HepG2 (cell line): Measurements from ENCODE around the gene RHBDF2. TPM values are rescaled to one million over a fixed set of nuclear protein-coding genes. Genes with fewer than 3 reads are reported as not detected.
A peak's percentile ranks its signal among the peaks of the same experiment; 100 is the strongest.

Source experiments
- ATF5 ChIP-seq: sonication (generic); formaldehyde crosslinking; IDR thresholded peaks from 2 replicates; pipeline ENCODE4 v1.4.0; 2020; ENCODE audit warnings: mild to moderate bottlenecking, low read depth, missing genetic modification reagents
- FOXP4 ChIP-seq: sonication (generic); formaldehyde crosslinking; IDR thresholded peaks from 2 replicates; pipeline ENCODE4 v1.4.0; 2020; ENCODE audit warnings: missing genetic modification reagents
- HOXA3 ChIP-seq: sonication (generic); formaldehyde crosslinking; IDR thresholded peaks from 2 replicates; pipeline ENCODE4 v1.5.0; 2020; ENCODE audit warnings: missing genetic modification reagents
- NFE2L1 ChIP-seq: sonication (generic); formaldehyde crosslinking; IDR thresholded peaks from 2 replicates; pipeline ENCODE4 v1.4.0; 2020; ENCODE audit warnings: missing genetic modification reagents, mild to moderate bottlenecking, borderline replicate concordance
- NR2F6 ChIP-seq, 2 experiments: IDR thresholded peaks; 2 replicates each; pipeline ENCODE4 v1.6.1; 2016; ENCODE audit warnings: antibody characterized with exemption in 1 of 2, mild to moderate bottlenecking in 1 of 2
- PLSCR1 ChIP-seq: sonication (generic); formaldehyde crosslinking; IDR thresholded peaks from 2 replicates; pipeline ENCODE4 v1.5.0; 2020; ENCODE audit warnings: missing genetic modification reagents, mild to moderate bottlenecking, borderline replicate concordance
- RFX1 ChIP-seq: fragments of 450-650 bp; IDR thresholded peaks from 2 replicates; pipeline ENCODE4 v1.6.1; 2017
- RFX5 ChIP-seq: IDR thresholded peaks from 2 replicates; pipeline ENCODE4 v1.6.1; 2011; ENCODE audit warnings: low read depth, low read length, improper control_type of control experiment
- ZBTB4 ChIP-seq: sonication (generic); formaldehyde crosslinking; IDR thresholded peaks from 2 replicates; pipeline ENCODE4 v1.4.0; 2020; ENCODE audit warnings: missing genetic modification reagents, mild to moderate bottlenecking, borderline replicate concordance
- ZFP36L2 ChIP-seq: sonication (generic); formaldehyde crosslinking; IDR thresholded peaks from 2 replicates; pipeline ENCODE4 v1.4.0; 2020; ENCODE audit warnings: missing genetic modification reagents
- ZNF18 ChIP-seq: sonication (generic); formaldehyde crosslinking; IDR thresholded peaks from 2 replicates; pipeline ENCODE4 v1.8.0; 2022; ENCODE audit warnings: mild to moderate bottlenecking, missing genetic modification reagents; ENCODE audit not compliant: insufficient replicate concordance
- ZNF343 ChIP-seq: sonication (generic); formaldehyde crosslinking; IDR thresholded peaks from 2 replicates; pipeline ENCODE4 v1.4.0; 2020; ENCODE audit warnings: mild to moderate bottlenecking, missing genetic modification reagents
- ZNF512 ChIP-seq: sonication (generic); formaldehyde crosslinking; IDR thresholded peaks from 2 replicates; pipeline ENCODE4 v1.4.0; 2020; ENCODE audit warnings: mild to moderate bottlenecking, missing genetic modification reagents
- ZNF567 ChIP-seq: sonication (generic); formaldehyde crosslinking; IDR thresholded peaks from 2 replicates; pipeline ENCODE4 v1.8.1; 2023; ENCODE audit warnings: mild to moderate bottlenecking, missing genetic modification reagents, borderline replicate concordance
- ZNF746 ChIP-seq: sonication (generic); formaldehyde crosslinking; IDR thresholded peaks from 2 replicates; pipeline ENCODE4 v1.8.0; 2022; ENCODE audit warnings: mild to moderate bottlenecking, missing genetic modification reagents
- ZNF777 ChIP-seq: sonication (generic); formaldehyde crosslinking; IDR thresholded peaks from 2 replicates; pipeline ENCODE4 v1.4.0; 2020; ENCODE audit warnings: missing genetic modification reagents
- ZNF782 ChIP-seq: sonication (generic); formaldehyde crosslinking; IDR thresholded peaks from 2 replicates; pipeline ENCODE4 v1.4.0; 2020; ENCODE audit warnings: missing genetic modification reagents, mild to moderate bottlenecking, borderline replicate concordance
- ZNF891 ChIP-seq: sonication (generic); formaldehyde crosslinking; IDR thresholded peaks from 2 replicates; pipeline ENCODE4 v1.5.0; 2020; ENCODE audit warnings: mild to moderate bottlenecking, missing genetic modification reagents
- polyA plus RNA-seq, 8 experiments: library from polyadenylated mRNA; depleted of rRNA in 3 of 8; stranded (reverse) in 7 of 8; unstranded in 1 of 8; fragments of >200 nt; fragmentation: Illumina TruSeq in 4 of 8; extraction: Trizol in 4 of 8; gene quantifications; 2 replicates each; pipeline versions ENCODE4 v1.2.1 to v1.2.3, GENCODE V29; 2011 to 2016; ENCODE audit warnings: low read depth in 4 of 8, missing spikeins in 1 of 8, mixed read lengths in 1 of 8; ENCODE audit not compliant: insufficient read depth in 1 of 8
- total RNA-seq, 5 experiments: library from RNA; depleted of rRNA; stranded (reverse); fragments of >200 nt; fragmentation: Illumina TruSeq; extraction: Trizol; gene quantifications; 2 replicates each; pipeline ENCODE4 v1.2.3, GENCODE V29; 2016; ENCODE audit warnings: low read depth in 1 of 5

Gene RHBDF2
- total and polyA plus RNA-seq, 2 of the 13 experiments (the other 11 are each of a cell fraction or from before 2014, with no cell fraction given): 7.8 to 24.2 TPM

GRCh38 chr17:76501018-76501826, at the start of gene RHBDF2 (continued):
- TF ChIP-seq ATF5 (CRISPR knock-in tag): no peak
- TF ChIP-seq ZNF777 (CRISPR knock-in tag): peak; percentile 77
- no peak for TF ChIP-seq RFX1
- no peak for TF ChIP-seq ZFP36L2 (CRISPR knock-in tag)
- TF ChIP-seq PLSCR1 (CRISPR knock-in tag): no peak
- no peak for TF ChIP-seq FOXP4
- TF ChIP-seq ZNF782 (CRISPR knock-in tag): no peak; the same call in 1 of the 2 replicates
- TF ChIP-seq ZNF343: no peak
- TF ChIP-seq ZNF18 (CRISPR knock-in tag): peak; percentile 80
- TF ChIP-seq ZBTB4 (CRISPR knock-in tag): no peak
- TF ChIP-seq ZNF891 (CRISPR knock-in tag): peak; percentile 72; the same call in 1 of the 2 replicates
- no peak for TF ChIP-seq NFE2L1 (CRISPR knock-in tag)
- TF ChIP-seq NR2F6 (IDR thresholded peaks at IDR 0.05): no peak
- peak; percentile 11 for TF ChIP-seq NR2F6 (CRISPR knock-in tag; IDR thresholded peaks at IDR 0.05)
- no peak for TF ChIP-seq ZNF746 (CRISPR knock-in tag)
- no peak; the same call in 1 of the 2 replicates for TF ChIP-seq ZNF567 (CRISPR knock-in tag)
- TF ChIP-seq ZNF512 (CRISPR knock-in tag): 0 out of 2 replicates have a peak, but pooled peaks have one; percentile 73
- TF ChIP-seq RFX5: peak; percentile 3; the same call in 1 of the 2 replicates
- TF ChIP-seq HOXA3: peak; percentile 11; the same call in 1 of the 2 replicates
